Measurements from ENCODE around the gene CLVS2. TPM values are rescaled to one million over a fixed set of nuclear protein-coding genes. Genes with fewer than 3 reads are reported as not detected.

The CLVS2 gene
- total RNA-seq, 1 donor from 2014 or later = 18.6 TPM

GRCh38 chr6:123017104-123017682 lies 21.2 kb downstream of the CLVS2 start:
- Mint-ChIP-seq H3K4me3 (ENCODE audit: unreplicated experiment) (peak overlapping the region; percentile 61), H3K27ac (ENCODE audit: unreplicated experiment) (peak overlapping the region; percentile 91), H3K4me1 (ENCODE audit: low read depth, unreplicated experiment) (peaks cover 26% of the 10 kb centered on the region), H3K36me3 (ENCODE audit: unreplicated experiment) (no peaks in the 10 kb centered on the region), H3K27me3 (ENCODE audit: unreplicated experiment) (no peaks in the 10 kb centered on the region), H3K9me3 (ENCODE audit: unreplicated experiment) (peaks cover 2% of the 10 kb centered on the region)
- no peak for TF ChIP-seq CTCF (IDR thresholded peaks at IDR 0.05; ENCODE audit: partially characterized antibody, unreplicated experiment)
- DNase-seq = no peak

DNA sequence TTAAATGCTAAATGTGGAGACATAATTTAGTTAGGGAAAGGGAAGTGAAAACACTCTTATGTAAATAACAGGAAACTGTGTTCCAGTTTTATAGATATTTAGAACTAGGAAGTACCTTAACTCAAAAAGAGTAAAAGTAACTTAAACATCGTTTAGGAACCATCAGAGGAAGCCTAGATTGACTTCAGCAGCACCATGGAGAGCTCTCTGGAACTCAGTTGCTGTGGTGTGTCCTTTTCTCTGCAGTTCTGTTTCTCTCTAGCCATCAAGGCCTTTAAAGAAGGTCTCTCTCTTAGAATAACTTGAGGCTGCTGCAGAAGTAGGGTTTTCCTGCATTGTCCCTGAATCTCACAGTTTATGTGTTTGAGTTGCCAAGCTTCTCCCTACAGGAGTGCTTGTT lies 26.9 kb downstream of the CLVS2 start:
- Mint-ChIP-seq H3K9me3 (ENCODE audit: unreplicated experiment) (no peaks in the 10 kb centered on the region), H3K4me1 (ENCODE audit: low read depth, unreplicated experiment) (peaks cover 15% of the 10 kb centered on the region), H3K4me3 (ENCODE audit: unreplicated experiment) (no peak overlapping the region), H3K27ac (ENCODE audit: unreplicated experiment) (no peak overlapping the region), H3K27me3 (ENCODE audit: unreplicated experiment) (no peaks in the 10 kb centered on the region), H3K36me3 (ENCODE audit: unreplicated experiment) (no peaks in the 10 kb centered on the region)
- DNase-seq = no peak
- TF ChIP-seq CTCF (IDR thresholded peaks at IDR 0.05; ENCODE audit: partially characterized antibody, unreplicated experiment) = no peak

DNA sequence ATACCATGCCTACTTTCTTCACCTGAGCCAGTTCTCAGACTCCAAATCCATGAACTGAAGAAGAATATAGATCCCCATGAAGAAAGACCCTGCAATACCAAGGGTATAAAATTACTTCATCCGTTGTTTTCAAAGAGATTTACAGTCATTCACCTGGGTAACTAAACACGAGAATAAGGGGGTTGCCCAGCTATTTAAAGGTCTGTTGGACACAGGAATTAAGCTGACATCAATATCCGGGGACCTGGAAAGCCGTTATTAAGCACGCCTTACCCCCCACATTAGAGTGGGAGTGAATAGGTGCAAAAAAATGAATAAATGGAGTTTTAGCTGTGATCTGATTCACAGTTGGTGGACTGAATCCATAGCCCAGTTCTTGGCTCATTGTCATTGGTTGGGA lies 28.9 kb downstream of the CLVS2 start:
- no peak for TF ChIP-seq CTCF (IDR thresholded peaks at IDR 0.05; ENCODE audit: partially characterized antibody, unreplicated experiment)
- Mint-ChIP-seq H3K27me3 (ENCODE audit: unreplicated experiment) (no peaks in the 10 kb centered on the region), H3K4me3 (ENCODE audit: unreplicated experiment) (no peak overlapping the region), H3K36me3 (ENCODE audit: unreplicated experiment) (no peaks in the 10 kb centered on the region), H3K4me1 (ENCODE audit: low read depth, unreplicated experiment) (peaks cover 6% of the 10 kb centered on the region), H3K9me3 (ENCODE audit: unreplicated experiment) (no peaks in the 10 kb centered on the region), H3K27ac (ENCODE audit: unreplicated experiment) (no peak overlapping the region)
- no peak for DNase-seq

GRCh38 chr6:123027408-123027807 lies 31.4 kb downstream of the CLVS2 start:
- H3K4me1 Mint-ChIP-seq (ENCODE audit: low read depth, unreplicated experiment) = peaks cover 6% of the 10 kb centered on the region
- no peak overlapping the region for H3K27ac Mint-ChIP-seq (ENCODE audit: unreplicated experiment)
- no peak overlapping the region for H3K4me3 Mint-ChIP-seq (ENCODE audit: unreplicated experiment)
- no peak for TF ChIP-seq CTCF (IDR thresholded peaks at IDR 0.05; ENCODE audit: partially characterized antibody, unreplicated experiment)
- H3K27me3 Mint-ChIP-seq (ENCODE audit: unreplicated experiment) = no peaks in the 10 kb centered on the region
- no peak for DNase-seq
- H3K36me3 Mint-ChIP-seq (ENCODE audit: unreplicated experiment) = no peaks in the 10 kb centered on the region
- no peaks in the 10 kb centered on the region for H3K9me3 Mint-ChIP-seq (ENCODE audit: unreplicated experiment)

- DNase-seq = no peak
- TF ChIP-seq CTCF (IDR thresholded peaks at IDR 0.05; ENCODE audit: partially characterized antibody, unreplicated experiment) = no peak
- Mint-ChIP-seq H3K4me3 (ENCODE audit: unreplicated experiment) (no peak overlapping the region), H3K27ac (ENCODE audit: unreplicated experiment) (no peak overlapping the region), H3K9me3 (ENCODE audit: unreplicated experiment) (no peaks in the 10 kb centered on the region), H3K4me1 (ENCODE audit: low read depth, unreplicated experiment) (peaks cover 10% of the 10 kb centered on the region), H3K27me3 (ENCODE audit: unreplicated experiment) (no peaks in the 10 kb centered on the region), H3K36me3 (ENCODE audit: unreplicated experiment) (no peaks in the 10 kb centered on the region)
Measured at GRCh38 chr6:123028263-123028662, 32.2 kb downstream of the CLVS2 start.

All from glutamatergic neuron (in vitro differentiated cells).